HG02938 (cell line): ENCODE measurements around the gene ADGRG3.

ENCODE experiments used
- ATAC-seq: cut with Tn5 transposase; IDR thresholded peaks from one replicate; pipeline ENCODE4 v1.9.1; 2021; ENCODE audit warnings: mild to moderate bottlenecking, moderate library complexity; ENCODE audit not compliant: unreplicated experiment

The ADGRG3 gene

DNA sequence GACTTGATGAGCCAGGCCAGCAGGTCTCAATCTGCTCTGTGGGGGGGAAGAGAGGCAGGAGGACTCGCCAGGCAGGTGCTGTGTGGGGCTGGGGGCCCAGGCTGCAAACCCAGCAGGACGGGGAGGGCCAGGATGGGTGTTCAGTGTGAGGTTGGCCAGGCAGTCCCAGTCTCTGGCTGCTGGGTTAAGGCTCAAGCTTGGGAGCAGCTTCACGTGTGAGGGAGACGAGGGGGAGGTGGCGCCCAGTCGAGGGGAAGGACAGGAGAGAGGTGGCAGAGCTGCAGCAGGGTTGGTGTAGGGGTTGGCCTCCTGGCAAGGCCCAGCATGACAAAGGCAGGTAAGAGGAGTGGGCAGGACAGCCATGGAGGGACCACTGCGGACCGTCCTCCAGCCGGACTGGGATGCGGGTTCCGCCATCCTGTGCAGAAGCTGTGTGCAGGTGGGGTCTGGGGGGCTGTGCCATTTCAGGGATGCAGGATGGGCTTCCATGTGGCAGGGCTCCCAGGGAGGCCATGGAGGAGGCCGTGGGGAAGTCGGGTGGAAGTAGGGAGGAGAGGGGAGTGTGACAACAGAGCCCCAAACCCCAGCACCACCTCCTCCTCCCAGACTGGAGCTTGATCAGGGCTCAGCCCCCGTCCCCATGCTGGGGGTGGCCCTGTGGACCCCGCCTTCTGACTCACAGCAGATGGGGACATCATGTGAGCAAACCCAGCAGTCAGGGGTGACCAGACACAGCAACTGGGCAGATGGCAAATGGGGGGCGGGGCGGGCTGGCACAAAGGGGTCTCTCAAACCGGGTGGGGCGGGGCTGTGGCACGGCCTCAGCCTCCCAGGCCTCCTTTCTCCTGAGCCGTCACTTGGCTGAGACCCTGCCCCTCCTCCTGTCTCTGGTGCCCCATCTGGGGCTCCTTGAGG is 36.9 kb upstream of the ADGRG3 start:
- no peak for ATAC-seq

DNA sequence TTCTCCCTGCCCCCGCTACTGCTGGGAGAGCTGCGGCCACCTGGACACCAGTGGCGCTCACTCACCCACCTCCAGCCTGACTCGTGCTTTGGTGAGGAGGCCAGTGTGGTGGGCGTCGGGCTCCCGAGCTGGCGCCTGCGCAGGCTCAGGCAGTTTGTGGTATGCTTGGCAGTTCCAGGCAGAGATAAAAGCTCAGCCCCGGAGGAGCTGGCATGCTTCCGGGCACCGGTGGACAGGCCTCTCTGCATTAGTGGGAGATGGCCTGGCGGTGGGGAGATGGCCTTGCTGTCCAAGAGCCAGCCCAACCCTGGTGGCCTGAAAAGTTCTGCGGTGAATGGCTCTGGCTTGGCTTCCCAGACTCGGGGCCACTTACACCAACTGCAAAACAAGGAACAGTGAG is 35.5 kb upstream of the ADGRG3 start:
- no peak for ATAC-seq

DNA sequence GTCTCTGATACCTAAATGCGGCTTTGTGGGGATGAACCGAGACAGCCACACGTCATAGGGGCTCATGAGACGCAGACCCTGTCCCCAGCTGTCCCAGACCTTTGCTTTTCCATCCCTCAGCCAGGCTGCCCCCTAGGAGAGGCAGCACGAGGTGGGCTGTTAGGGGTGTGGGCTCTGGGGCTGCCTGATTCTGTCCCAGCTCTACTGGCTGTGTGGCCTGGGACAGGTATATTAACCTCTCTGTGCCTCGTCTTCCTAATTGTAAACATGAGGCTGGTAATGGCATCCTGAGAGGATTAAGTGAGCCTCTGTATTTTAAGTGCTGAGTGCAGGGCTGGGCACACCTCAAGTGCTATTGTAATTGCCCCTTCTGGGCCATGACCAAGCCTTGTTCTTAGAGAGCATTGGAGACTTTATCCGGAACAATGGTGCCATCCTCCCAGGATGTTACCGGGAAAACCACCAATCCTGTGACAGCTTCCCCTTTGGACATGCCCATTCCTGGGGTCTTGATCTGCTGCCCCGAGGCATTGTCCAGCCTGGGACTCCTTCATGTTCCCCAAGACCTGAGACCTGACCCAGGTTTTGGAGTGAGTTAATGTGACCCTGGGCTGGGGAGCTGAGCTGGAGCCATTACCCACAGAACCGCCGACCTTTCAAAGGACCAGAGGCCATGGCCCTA is 34.6 kb upstream of the ADGRG3 start:
- ATAC-seq = no peak

DNA sequence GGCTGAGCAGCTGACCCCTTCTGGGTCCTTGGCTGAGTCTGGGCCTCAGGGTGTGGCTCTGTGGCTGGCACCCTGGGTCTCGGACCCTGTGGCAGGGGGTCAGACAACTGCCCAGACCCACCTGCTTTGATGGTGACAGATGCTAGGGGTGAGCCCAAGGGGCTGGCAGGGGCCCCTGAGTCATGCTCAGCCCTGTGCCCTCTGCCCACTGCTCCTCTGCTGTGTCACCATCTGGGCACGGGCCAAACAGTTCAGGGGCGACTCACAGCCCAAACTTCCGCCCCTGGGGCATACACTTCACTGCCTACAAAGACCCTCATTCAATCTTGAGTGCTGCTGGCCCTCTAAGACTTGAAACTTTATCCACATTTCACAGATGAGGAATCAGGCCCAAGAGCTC is 33.9 kb upstream of the ADGRG3 start:
- ATAC-seq = no peak

DNA sequence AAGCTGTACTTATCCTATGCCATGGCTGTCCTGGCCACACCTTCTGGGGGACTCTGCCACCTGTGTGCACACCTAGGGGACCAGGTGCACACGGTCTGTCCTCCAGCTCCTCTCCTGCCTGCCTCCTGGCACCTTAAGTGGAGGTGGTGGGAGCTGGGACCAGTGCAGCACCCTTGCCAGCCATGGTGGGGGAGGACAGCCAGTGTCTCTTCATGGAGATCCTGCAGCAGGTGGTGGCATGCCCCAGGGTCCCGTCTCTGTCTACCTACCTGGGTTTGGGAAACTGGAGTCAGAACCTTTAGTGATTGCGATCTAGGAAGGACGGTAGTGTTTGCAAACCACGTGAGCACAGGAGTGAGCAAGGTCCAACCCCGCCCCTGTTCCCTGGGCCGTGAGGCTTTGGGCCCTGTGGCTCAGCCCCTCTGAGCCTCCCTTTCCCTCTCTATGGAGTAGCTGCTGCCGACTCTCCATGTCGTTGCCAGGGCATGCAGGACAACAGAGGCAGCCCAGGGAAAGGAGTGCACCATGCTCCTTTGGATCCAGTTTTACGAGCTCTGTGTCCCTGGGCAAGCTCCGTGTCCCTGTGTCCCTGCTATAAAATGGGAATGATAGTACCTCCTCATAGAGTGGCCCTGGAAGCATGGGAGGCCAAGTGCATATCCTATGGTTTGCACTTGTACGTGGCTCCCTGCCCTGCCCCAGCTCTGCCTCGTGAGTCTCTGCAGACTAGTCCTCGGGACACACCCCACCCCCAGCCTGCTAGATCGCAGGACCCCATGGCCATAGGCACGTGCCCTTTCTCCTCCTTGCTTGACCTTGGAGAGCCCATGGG is 32.6 kb upstream of the ADGRG3 start:
- no peak for ATAC-seq

DNA sequence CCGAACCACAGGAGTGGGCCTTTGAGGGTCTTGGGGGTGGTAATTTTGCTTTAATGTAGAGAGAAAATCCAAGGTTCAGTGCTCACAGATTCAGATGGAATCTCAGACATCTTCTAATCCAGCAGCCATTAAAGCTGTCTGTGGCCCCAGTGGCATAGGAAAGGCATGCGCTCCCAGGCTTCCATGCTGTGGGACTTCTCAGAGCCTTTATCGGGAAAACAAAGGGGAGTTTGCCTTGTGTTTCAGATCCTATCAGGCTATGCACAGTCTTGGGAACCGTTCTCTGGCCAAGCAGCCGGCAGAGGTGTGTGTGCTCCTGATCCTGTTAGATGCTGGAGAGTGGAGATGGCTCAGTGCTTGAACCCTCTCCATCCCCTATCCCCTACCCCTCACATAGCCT is 31.9 kb upstream of the ADGRG3 start:
- no peak for ATAC-seq

DNA sequence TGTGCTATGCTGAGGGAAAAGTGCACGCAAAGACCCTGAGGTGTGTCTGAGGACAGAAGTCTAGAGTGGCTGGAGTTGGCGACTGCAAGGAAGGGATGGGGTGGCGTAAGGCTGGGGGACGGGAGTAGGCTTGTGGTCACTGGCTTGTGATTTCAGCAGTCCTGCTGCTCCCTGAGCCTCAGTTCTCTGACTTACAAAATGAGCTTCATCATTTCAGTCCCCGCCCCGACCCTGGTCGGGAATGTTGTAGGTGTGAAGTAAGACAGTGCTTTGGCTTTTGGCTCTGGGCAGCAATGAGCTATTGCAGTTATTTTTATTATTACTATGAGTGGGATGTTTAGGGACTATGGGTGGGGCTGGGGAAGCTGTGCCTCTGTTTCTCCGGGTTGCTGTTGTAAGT is 31.1 kb upstream of the ADGRG3 start:
- ATAC-seq = no peak

DNA sequence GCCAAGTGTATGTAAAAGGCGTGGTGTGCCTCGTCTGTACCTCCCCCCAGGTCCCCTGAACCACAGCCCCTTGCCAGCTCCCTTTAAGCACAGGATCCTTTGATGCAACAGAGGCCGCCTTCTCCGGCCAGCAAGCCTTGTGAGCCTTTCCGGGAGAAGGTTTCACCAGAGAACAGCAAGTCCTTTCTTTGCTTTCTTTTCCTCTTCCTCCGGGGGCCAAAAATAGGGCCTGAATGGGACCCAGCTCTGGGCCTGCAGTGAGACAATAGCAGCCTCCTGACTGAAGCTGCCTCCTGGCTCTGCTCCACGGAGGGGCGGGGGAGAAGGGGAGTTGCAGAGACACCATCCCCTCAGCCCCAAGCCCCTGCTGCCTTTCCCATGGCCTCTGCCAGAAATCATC is 30.7 kb upstream of the ADGRG3 start:
- ATAC-seq = no peak

DNA sequence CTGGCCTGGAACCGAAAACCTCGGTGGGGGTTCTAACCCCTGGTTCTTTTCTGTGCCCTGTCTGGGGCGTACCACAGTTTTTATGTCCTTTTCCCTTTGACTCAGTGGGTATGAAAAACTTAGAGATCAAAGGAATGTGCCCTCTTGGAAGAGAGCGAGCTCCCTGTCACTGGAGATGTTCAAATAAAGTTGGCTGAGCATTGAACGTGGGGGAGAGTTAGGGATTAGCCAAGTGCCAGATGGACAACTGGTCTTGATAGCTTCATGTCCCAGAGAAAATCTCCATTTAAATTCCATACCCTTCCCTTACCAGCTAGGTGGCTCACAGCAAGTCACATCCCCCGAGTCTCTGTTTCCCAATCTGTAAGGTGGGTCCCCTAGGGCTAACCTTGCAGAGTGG is 30.1 kb upstream of the ADGRG3 start:
- ATAC-seq = no peak

DNA sequence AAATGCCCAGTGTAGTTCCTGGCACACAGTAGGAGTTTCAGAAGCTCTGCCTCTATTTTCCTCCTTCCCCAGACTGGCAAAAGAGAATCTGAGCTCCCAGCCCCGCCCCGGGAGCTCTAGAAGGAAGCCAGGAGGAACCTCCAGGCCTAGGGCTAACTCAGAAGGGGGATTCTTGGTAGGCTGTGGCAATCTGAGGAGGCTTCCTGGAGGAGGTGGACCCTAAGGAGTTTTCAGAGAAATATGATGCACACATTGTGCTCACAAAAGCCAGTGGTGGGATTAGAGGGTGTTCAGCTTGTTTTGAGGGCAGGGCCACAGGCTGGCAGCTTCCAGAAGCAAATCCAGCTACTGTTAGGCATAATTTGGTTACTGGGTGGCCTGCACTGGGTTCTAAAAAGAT is 29.7 kb upstream of the ADGRG3 start:
- ATAC-seq = no peak

DNA sequence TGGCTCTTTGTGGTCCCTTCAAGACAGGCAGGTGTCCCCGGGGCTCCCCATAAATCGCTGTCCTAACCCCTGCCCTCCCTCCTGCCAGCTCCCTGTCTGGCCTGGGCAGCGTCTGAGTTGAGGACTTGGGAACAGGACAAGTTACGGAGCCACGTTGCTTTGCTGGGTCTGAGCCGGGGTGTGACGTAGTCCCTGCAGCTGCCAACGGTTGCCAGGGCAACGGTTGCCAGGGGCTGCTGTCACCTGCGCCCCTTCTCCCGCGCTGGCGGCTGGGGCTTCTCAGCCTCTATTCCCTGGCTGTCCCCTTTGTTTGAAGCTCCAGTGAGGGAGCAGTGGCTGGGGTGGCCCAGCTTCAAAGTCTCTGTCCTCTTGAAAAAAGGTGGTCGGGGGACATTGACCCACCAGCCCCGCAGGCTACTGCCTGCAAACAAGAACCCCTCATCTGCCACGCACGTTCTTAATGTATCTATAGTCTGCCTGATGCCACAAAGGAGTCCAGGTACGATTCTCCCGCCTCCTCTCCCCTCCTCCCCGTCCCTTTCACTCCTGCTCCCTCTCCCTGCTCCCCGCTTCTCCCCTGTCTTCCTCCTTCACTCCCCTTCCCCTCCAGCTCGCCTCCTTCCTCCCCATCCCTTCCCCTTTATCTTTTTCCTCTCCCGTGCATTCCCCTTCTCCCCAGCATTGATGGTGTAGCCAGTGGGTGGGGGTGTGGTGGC is 28.8 kb upstream of the ADGRG3 start:
- ATAC-seq = no peak

DNA sequence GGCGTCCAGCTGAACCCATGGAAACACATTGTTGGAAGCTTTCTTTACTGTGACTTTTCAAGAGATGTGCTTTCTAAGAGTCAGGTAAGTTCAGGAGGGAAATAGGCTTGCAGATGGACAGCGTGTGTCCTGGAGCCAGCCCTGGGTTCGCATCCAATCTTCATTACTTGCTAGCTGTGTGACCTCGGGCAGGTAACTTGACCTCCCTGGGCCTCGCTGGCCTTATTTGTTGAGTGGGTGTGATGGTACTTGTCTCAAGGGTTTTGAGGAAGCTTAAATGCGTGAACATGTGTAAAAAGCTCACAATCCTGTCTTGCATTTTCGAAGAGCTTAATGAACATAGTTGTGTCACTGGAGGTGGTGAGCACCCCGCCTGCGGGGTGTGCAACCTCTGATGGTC is 27.9 kb upstream of the ADGRG3 start:
- no peak for ATAC-seq

DNA sequence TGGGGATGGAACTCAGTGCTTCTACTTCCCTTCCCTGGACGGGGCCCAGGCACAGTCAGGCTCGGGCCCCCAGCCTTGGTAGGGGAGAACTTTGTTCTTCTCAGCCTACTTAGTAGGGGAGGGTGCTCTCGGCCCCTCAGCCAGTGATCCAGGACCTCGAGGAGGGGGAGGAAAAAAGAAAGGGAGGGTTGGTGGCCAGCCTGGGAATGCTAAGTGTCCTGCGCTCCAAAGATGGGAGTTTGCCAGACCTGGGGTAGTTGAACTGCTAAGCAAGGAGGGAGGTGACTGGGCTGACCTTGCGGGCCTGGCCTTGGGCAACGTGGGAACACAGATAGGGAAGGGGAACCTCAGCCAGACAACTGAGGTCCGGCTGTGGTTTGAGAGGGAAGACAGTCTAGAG is 27.5 kb upstream of the ADGRG3 start:
- ATAC-seq = no peak

DNA sequence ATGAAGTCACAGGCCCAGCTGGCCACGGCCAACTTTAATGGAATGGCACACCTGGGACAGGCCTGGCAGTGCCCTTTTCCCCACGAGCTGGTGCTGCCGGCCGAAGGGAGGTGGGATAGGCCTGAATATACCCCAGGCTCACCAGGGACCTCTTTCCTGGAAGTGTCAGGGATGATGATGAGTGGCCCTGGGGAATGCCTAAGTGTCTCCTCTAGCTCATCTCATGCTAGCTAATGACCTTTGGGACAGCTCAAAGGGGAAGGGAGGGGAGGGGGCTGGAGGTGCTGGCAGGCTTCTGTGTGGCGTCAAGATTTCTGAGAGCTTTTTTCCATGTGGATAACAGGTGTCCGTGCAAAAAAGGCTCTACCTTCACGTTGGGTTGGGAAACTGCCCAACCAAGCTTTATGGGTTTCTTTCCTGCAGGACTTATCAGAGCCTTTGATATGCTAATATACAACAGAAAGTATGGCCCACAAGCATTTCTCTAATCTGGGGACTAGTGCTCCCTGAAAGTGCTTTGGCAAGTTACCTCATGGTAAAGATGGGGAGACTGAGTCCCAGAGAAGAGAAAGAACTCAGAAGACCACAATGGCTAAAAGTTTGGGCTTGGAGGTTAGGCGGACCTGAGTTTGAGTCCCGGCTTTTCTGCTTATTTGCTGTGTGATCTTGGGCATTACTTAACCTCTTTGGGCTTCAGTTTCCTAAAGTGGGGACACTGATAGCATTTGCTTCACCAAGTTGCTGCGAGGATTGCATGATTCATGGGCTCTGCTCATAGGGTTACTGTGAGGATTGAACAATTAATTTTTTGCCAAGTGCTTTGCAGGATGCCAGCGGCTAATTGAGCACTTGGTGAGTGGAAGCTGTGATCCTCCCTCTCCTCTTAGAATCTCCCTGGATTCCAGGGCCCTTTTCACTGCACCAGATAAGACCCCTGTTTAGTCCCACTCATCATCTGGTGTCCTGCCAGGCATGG is 25.7 kb upstream of the ADGRG3 start:
- no peak for ATAC-seq

DNA sequence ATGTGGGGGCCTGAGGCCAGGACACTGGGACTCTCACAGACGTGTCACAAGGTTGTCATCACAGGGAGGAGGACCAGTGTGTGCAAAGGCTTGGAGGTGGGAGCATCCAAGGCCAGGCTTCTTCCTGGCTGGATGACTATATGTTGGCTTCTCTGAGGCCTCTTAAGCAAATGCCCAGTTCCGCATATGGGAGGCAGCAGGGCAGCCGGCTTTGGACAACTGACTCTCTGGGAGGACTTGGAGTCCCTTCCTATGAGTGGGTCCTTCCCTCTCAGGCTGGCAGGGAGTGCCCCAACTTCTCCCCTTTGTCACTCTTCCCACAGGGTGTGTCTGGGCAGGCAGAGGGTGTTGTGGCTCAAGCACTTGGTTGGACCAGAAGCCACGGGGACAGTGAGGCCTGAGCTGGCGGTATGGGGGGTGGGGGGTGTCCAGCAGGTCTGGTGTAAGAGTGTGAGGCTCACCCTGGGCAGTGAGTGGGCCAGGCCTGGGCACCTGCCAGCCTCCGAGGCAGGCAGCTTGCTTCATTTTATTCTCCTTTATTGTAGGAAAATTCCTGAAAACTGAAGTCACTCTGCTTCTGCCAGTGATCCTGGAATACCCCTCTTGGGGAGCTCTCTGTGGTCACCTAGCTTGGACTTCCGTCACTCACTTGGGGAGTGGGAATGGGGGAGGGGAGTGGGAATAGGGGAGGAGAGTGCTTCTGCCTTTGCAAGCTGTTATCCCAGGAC is 24.8 kb upstream of the ADGRG3 start:
- no peak for ATAC-seq

DNA sequence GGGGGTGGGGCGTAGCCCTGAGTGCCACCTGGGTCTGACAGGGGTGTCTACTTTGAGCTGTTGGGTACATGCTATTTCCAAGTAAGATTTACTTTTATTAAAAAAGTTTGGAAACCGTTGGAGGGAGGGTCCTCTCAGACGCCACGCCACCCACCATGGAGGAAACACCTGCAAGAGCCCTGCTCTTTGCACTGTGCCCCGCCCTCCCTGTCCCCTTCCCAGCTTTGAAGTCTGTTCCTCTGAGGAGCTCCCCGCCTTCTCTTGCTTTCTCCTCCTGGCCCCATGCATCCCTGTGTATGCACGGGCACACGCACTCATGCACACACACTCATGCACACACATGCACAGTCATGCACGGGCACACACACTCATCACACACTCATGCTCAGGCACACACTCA is 24.2 kb upstream of the ADGRG3 start:
- no peak for ATAC-seq

DNA sequence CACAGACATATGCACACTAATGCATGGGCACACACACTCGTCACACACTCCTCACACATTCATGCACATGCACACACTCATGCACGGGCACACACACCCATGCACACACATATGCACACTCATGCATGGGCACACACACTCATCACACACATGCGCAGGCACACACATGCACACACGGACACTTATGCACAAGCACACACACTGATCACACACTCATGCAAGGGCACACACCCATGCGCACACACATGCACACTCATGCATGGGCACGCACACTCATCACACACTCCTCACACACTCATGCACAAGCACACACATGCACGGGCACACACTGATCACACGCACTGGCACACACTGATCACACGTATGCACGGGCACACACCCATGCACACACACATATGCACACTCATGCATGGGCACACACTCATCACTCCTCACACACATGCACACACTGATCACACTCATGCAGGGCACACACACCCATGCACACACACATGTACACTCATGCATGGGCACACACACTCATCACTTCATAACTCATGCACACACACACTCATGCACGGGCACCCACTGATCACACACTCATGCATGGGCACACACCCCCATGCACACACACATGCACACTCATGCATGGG is 23.6 kb upstream of the ADGRG3 start:
- no peak for ATAC-seq

DNA sequence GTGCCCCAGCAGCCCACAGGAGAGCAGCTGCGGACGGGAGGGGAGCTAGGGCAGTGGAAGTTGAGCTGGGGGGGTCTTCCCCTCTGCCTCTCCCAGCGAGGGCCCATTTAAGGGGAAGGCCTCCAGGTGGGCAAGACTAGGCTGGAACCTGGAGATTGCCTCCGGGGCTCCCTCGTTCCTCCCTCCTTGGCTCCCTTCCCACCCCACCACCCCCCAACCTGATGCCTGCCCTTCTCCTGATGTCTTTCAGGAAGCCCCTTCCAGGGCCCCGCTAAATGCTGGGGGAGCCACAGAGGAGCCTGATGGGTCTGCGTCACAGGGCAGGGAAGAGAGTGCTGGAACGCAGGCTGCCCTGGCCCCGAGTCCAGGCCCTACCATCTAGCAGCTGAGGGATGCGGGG is 22.9 kb upstream of the ADGRG3 start:
- no peak for ATAC-seq
